Pons (tissue), 1 donor: Measurements from ENCODE around the gene GBX2.

ENCODE experiments used
- DNase-seq: peaks from one replicate; pipeline ENCODE4 v3.0.0-alpha.2; 2016; ENCODE audit warnings: low spot score

The GBX2 gene

DNA sequence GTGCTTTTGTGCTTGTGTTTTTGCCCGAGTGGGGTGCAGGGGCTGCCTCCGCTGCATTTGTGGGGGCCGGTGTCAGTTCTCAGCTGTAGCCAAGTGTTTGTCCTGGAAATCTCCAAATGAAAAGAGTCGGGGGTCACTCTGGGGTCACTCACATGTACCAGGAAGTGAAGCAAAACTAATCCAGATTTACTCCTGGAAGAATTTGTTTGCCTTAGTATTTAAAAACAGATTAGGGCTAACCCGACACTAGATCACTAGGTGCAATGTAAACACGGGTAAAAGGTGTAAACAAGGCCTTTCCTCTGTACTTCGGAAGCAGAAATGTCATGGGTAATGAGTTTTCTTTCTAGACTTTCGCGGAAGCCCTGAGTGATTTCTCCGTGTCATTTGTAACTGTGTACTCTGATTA lies 50.3 kb downstream of the GBX2 start:
- DNase-seq, result no peak

DNA sequence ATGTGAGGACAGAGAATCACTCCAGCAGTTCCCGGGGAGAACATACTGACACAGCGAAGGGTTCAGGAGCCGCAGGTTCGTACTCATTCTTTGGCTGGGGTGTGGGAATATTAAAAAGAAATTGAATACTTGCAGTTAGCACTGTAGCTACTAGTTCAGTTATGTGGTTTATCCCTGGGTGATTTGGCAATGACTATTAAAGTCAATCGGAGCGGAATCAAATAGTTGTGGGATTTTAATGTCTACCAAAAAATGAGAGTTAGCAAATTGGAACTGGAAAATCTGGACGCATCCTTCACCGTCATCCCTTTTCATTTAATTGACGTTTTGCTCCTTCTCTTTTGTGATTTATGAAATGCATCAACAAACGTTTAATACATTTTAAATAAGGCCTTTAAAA lies 50.8 kb downstream of the GBX2 start:
- no peak for DNase-seq
